HG02885 (cell line): ENCODE results near the gene SOAT2.
"Not testable (repeated sequence)": the region's sequence is repeated elsewhere in the genome, so short reads cannot be mapped to it uniquely, and the experiment has no call there.

Experiments
- ATAC-seq: cut with Tn5 transposase; IDR thresholded peaks from one replicate; pipeline ENCODE4 v1.9.1; 2021; ENCODE audit warnings: mild to moderate bottlenecking; ENCODE audit not compliant: unreplicated experiment, poor library complexity

SOAT2 gene

GRCh38 chr12:53131844-53132243 lies 28.6 kb downstream of the SOAT2 start:
- ATAC-seq: no peak

- ATAC-seq: no peak
Observed at GRCh38 chr12:53133722-53134121, 30.4 kb downstream of the SOAT2 start.

GRCh38 chr12:53143355-53143754 lies 40.1 kb downstream of the SOAT2 start:
- ATAC-seq: no peak

GRCh38 chr12:53145383-53146260 lies 42.3 kb downstream of the SOAT2 start:
- ATAC-seq: no peak

- ATAC-seq: no peak
Observed at GRCh38 chr12:53147181-53147580, 43.9 kb downstream of the SOAT2 start.

- no peak for ATAC-seq
Observed at GRCh38 chr12:53147653-53148052, 44.4 kb downstream of the SOAT2 start.

GRCh38 chr12:53151039-53151438 lies 47.8 kb downstream of the SOAT2 start:
- no peak for ATAC-seq

- ATAC-seq: no peak
Observed at GRCh38 chr12:53152390-53152789, 49.1 kb downstream of the SOAT2 start.

- peak; percentile 66 for ATAC-seq
Observed at GRCh38 chr12:53159195-53159839, 56.0 kb downstream of the SOAT2 start.

GRCh38 chr12:53160000-53160399 lies 56.7 kb downstream of the SOAT2 start:
- ATAC-seq: no peak

- no peak for ATAC-seq
Observed at GRCh38 chr12:53160673-53161072, 57.4 kb downstream of the SOAT2 start.

GRCh38 chr12:53161119-53161911 lies 58.0 kb downstream of the SOAT2 start:
- no peak for ATAC-seq

- not testable (repeated sequence) for ATAC-seq
Observed at GRCh38 chr12:53163008-53163407, 59.7 kb downstream of the SOAT2 start.

- ATAC-seq: no peak
Observed at GRCh38 chr12:53166837-53167236, 63.6 kb downstream of the SOAT2 start.

GRCh38 chr12:53169644-53170043 lies 66.4 kb downstream of the SOAT2 start:
- ATAC-seq: no peak

- no peak for ATAC-seq
Observed at GRCh38 chr12:53170215-53170614, 66.9 kb downstream of the SOAT2 start.

GRCh38 chr12:53170876-53171724 lies 67.8 kb downstream of the SOAT2 start:
- no peak for ATAC-seq

- ATAC-seq: no peak
Observed at GRCh38 chr12:53171725-53172329, 68.5 kb downstream of the SOAT2 start.

GRCh38 chr12:53172352-53172751 lies 69.1 kb downstream of the SOAT2 start:
- ATAC-seq: no peak
